H1 (cell line): ENCODE measurements around the gene PAF1. TPM values are rescaled to one million over a fixed set of nuclear protein-coding genes. Genes with fewer than 3 reads are reported as not detected.

ENCODE experiments used
- ATF2 ChIP-seq: IDR thresholded peaks from 2 replicates; pipeline ENCODE4 v1.6.1; 2012; ENCODE audit warnings: low read length, inconsistent platforms
- ATF3 ChIP-seq: IDR thresholded peaks from 2 replicates; pipeline ENCODE4 v1.6.1; 2011; ENCODE audit warnings: low read depth, mild to moderate bottlenecking, low read length; ENCODE audit not compliant: insufficient read depth
- CREB1 ChIP-seq: IDR thresholded peaks from 2 replicates; pipeline ENCODE4 v1.6.1; 2012; ENCODE audit warnings: inconsistent platforms
- E2F6 ChIP-seq: IDR thresholded peaks from 2 replicates; pipeline ENCODE4 v1.6.1; 2012; ENCODE audit warnings: inconsistent platforms
- EP300 ChIP-seq, 2 experiments: IDR thresholded peaks; 1 replicate in 1 of 2; 2 replicates in 1 of 2; pipeline ENCODE4 v1.6.1; 2011 to 2012; ENCODE audit warnings: low read depth in 2 of 2, low read length in 2 of 2, mild to moderate bottlenecking in 2 of 2, borderline replicate concordance in 1 of 2, inconsistent platforms in 1 of 2, moderate library complexity in 1 of 2
- EZH2 ChIP-seq: fragments of 200-600 bp; sonication (generic); IDR thresholded peaks from 2 replicates; pipeline ENCODE4 v1.7.1; 2012; ENCODE audit warnings: low read depth, mild to moderate bottlenecking, moderate library complexity, low read length, inconsistent platforms; ENCODE audit not compliant: severe bottlenecking
- FOSL1 ChIP-seq: IDR thresholded peaks from 2 replicates; pipeline ENCODE4 v1.6.1; 2011; ENCODE audit warnings: mild to moderate bottlenecking, low read depth, low read length, moderate library complexity; ENCODE audit not compliant: insufficient read depth
- HDAC6 ChIP-seq: IDR thresholded peaks from one replicate; pipeline ENCODE4 v1.7.1; 2012; ENCODE audit warnings: low read depth, mild to moderate bottlenecking, inconsistent platforms, low read length, moderate library complexity
- KDM5A ChIP-seq: fragments of 200-600 bp; IDR thresholded peaks from 2 replicates; pipeline ENCODE4 v1.7.1; 2012; ENCODE audit warnings: mild to moderate bottlenecking, low read length, inconsistent platforms, mixed read lengths
- NANOG ChIP-seq: IDR thresholded peaks from 2 replicates; pipeline ENCODE4 v1.6.1; 2011; ENCODE audit warnings: low read length, low read depth, mild to moderate bottlenecking, inconsistent platforms; ENCODE audit not compliant: insufficient read depth, poor library complexity, severe bottlenecking
- NRF1 ChIP-seq: IDR thresholded peaks from 2 replicates; pipeline ENCODE4 v1.6.1; 2011; ENCODE audit warnings: mild to moderate bottlenecking, low read depth, low read length, improper control_type of control experiment
- RAD21 ChIP-seq, 2 experiments: IDR thresholded peaks in 1 of 2; conservative IDR thresholded peaks in 1 of 2; 2 replicates each; pipeline ENCODE4 v1.6.1; 2011; ENCODE audit warnings: low read depth in 2 of 2, low read length in 2 of 2, improper control_type of control experiment in 1 of 2, inconsistent platforms in 1 of 2, mild to moderate bottlenecking in 1 of 2, moderate library complexity in 1 of 2
- RBBP5 ChIP-seq: IDR thresholded peaks from 2 replicates; pipeline ENCODE4 v1.7.1; 2012; ENCODE audit warnings: low read depth, mild to moderate bottlenecking, inconsistent platforms, low read length, moderate library complexity, borderline replicate concordance
- SAP30 ChIP-seq: fragments of 300-600 bp; sonication (generic); IDR thresholded peaks from 2 replicates; pipeline ENCODE4 v1.7.1; 2012; ENCODE audit warnings: low read length, moderate library complexity, mild to moderate bottlenecking, inconsistent platforms; ENCODE audit not compliant: insufficient read depth, insufficient replicate concordance
- SIX5 ChIP-seq: IDR thresholded peaks from 2 replicates; pipeline ENCODE4 v1.6.1; 2011; ENCODE audit warnings: mild to moderate bottlenecking, low read depth, low read length
- TAF1 ChIP-seq: IDR thresholded peaks from 2 replicates; pipeline ENCODE4 v1.6.1; 2011; ENCODE audit warnings: mild to moderate bottlenecking, low read depth, low read length
- TCF12 ChIP-seq: IDR thresholded peaks from 2 replicates; pipeline ENCODE4 v1.6.1; 2011; ENCODE audit warnings: low read depth, mild to moderate bottlenecking, low read length
- TEAD4 ChIP-seq: IDR thresholded peaks from 2 replicates; pipeline ENCODE4 v1.6.1; 2012; ENCODE audit warnings: low read depth, low read length, inconsistent platforms, mixed read lengths
- ZNF274 ChIP-seq: IDR thresholded peaks from 2 replicates; pipeline ENCODE4 v1.7.0; 2012; ENCODE audit warnings: low read length, borderline replicate concordance; ENCODE audit errors: extremely low read depth
- polyA plus RNA-seq, 7 experiments: library from polyadenylated mRNA; depleted of rRNA in 3 of 7; stranded (reverse) in 5 of 7; unstranded in 2 of 7; fragments of >200 nt in 5 of 7; fragments of 200-250 nt in 2 of 7; gene quantifications; 1 replicate in 5 of 7; 2 replicates in 1 of 7; 4 replicates in 1 of 7; pipeline versions ENCODE4 v1.2.1 to v1.2.3, GENCODE V29; 2011 to 2013; ENCODE audit warnings: missing spikeins in 2 of 7, mixed read lengths in 2 of 7
- total RNA-seq: library from RNA; stranded (reverse); fragmentation: NEBNext Ultra II Directional; extraction: Animal tissue kit (Norgen Biotek cat#: 25700); gene quantifications from 2 replicates; pipeline ENCODE4 v1.2.1, GENCODE V29; 2021

Gene PAF1
- total and polyA plus RNA-seq, 2 of the 8 experiments (the other 6 are each of a cell fraction or from before 2014, with no cell fraction given): 31.4 to 58.6 TPM

- TF ChIP-seq NRF1: peak; percentile 53; the same call in 1 of the 2 replicates
- peak; percentile 81 for TF ChIP-seq CREB1
- no peak; the same call in 1 of the 2 replicates for TF ChIP-seq E2F6
- TF ChIP-seq ATF3: no peak; the same call in 1 of the 2 replicates
- TF ChIP-seq NANOG: peak; percentile 45
- no peak for TF ChIP-seq EP300 (IDR thresholded peaks at IDR 0.05; ENCODE audit: borderline replicate concordance in 1 of 2, low read depth in 2 of 2, low read length in 2 of 2)
- 0 out of 2 replicates have a peak, but pooled peaks have one; percentile 53 for TF ChIP-seq TCF12
- no peak for TF ChIP-seq KDM5A
- TF ChIP-seq TEAD4: peak; percentile 43; the same call in 1 of the 2 replicates
- TF ChIP-seq SIX5: no peak
- TF ChIP-seq SAP30: no peak
- TF ChIP-seq RBBP5: peak; percentile 71
- peak; percentile 97 for TF ChIP-seq ATF2
- no peak for TF ChIP-seq ZNF274
- TF ChIP-seq EZH2: no peak
- peak; percentile 72 for TF ChIP-seq TAF1
- peak; percentile 35 to 52; a peak in 3 of 4 replicates for TF ChIP-seq RAD21 (IDR thresholded peaks at IDR 0.05 in 1 of 2, conservative IDR thresholded peaks at IDR 0.05 in 1 of 2; ENCODE audit: low read depth in 2 of 2, low read length in 2 of 2)
- TF ChIP-seq FOSL1: 0 out of 2 replicates have a peak, but pooled peaks have one; percentile 11
- no peak for TF ChIP-seq HDAC6
Measured at GRCh38 chr19:39412100-39412866, 21.4 kb upstream of the PAF1 start, which contains the start of gene PLEKHG2 (continued).
